ENCODE measurements around the gene SMAD5. TPM values are rescaled to one million over a fixed set of nuclear protein-coding genes. Genes with fewer than 3 reads are reported as not detected.

The SMAD5 gene
- total RNA-seq, 1 experiment from 2014 or later, result 64.3 TPM

DNA sequence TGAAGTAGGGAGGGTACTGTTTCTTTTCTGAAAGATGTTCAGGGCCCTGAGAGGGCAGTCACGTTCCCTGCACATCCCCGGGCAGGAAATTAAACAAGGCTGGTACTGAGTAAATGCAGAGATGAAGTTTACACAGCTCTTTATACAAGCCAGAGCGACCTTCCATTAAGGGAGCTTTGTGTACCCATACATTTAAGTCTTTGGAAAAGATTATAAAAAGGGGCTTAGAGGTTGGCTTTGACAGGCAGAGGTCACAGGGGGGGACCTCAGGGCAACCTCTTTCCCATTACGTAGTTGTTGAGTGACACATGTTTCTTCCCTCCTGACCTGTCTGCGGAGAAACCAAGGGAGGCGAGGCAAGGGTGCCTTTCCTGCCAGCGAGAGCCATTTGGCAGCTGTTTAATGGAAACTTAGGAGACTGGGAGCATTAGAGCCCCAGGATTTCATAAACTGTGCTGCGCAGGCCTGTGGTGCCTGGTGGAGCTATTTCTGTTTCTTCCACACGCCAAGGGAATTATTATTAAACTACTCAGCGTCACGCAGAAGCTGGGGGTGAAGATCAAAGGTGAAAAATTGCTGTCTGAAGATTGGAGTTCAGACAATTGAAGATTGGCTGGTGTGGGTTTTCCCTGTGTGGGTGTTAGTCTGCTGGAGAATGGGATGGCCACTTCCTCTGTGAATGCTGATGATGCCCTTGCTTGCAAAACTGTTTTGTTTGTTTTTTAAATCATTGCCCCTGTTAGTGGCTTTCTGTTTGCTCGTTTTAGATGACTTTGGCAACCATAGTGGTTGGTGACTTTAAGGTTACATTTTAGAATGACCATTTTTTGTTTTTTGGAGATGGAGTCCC is 63.6 kb downstream of the SMAD5 start:
- TF ChIP-seq RAD21 (IDR thresholded peaks at IDR 0.05; ENCODE audit: low read depth) (no peak), EGR1 (IDR thresholded peaks at IDR 0.05; ENCODE audit: low read depth) (no peak), ZNF274 (IDR thresholded peaks at IDR 0.05; ENCODE audit: low read depth, low read length) (no peak), FOSL1 (IDR thresholded peaks at IDR 0.05; ENCODE audit: low read depth) (no peak)
- TF ChIP-seq, protein P1, sequence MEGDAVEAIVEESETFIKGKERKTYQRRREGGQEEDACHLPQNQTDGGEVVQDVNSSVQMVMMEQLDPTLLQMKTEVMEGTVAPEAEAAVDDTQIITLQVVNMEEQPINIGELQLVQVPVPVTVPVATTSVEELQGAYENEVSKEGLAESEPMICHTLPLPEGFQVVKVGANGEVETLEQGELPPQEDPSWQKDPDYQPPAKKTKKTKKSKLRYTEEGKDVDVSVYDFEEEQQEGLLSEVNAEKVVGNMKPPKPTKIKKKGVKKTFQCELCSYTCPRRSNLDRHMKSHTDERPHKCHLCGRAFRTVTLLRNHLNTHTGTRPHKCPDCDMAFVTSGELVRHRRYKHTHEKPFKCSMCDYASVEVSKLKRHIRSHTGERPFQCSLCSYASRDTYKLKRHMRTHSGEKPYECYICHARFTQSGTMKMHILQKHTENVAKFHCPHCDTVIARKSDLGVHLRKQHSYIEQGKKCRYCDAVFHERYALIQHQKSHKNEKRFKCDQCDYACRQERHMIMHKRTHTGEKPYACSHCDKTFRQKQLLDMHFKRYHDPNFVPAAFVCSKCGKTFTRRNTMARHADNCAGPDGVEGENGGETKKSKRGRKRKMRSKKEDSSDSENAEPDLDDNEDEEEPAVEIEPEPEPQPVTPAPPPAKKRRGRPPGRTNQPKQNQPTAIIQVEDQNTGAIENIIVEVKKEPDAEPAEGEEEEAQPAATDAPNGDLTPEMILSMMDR (IDR thresholded peaks at IDR 0.05 in 2 of 3, conservative IDR thresholded peaks at IDR 0.05 in 1 of 3; ENCODE audit: borderline replicate concordance in 1 of 3, insufficient read depth in 1 of 3, low read depth in 2 of 3, low read length in 2 of 3), result no peak
- TF ChIP-seq, protein P2, sequence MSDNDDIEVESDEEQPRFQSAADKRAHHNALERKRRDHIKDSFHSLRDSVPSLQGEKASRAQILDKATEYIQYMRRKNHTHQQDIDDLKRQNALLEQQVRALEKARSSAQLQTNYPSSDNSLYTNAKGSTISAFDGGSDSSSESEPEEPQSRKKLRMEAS (IDR thresholded peaks at IDR 0.05), result no peak
- TF ChIP-seq, protein P3, sequence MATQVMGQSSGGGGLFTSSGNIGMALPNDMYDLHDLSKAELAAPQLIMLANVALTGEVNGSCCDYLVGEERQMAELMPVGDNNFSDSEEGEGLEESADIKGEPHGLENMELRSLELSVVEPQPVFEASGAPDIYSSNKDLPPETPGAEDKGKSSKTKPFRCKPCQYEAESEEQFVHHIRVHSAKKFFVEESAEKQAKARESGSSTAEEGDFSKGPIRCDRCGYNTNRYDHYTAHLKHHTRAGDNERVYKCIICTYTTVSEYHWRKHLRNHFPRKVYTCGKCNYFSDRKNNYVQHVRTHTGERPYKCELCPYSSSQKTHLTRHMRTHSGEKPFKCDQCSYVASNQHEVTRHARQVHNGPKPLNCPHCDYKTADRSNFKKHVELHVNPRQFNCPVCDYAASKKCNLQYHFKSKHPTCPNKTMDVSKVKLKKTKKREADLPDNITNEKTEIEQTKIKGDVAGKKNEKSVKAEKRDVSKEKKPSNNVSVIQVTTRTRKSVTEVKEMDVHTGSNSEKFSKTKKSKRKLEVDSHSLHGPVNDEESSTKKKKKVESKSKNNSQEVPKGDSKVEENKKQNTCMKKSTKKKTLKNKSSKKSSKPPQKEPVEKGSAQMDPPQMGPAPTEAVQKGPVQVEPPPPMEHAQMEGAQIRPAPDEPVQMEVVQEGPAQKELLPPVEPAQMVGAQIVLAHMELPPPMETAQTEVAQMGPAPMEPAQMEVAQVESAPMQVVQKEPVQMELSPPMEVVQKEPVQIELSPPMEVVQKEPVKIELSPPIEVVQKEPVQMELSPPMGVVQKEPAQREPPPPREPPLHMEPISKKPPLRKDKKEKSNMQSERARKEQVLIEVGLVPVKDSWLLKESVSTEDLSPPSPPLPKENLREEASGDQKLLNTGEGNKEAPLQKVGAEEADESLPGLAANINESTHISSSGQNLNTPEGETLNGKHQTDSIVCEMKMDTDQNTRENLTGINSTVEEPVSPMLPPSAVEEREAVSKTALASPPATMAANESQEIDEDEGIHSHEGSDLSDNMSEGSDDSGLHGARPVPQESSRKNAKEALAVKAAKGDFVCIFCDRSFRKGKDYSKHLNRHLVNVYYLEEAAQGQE (IDR thresholded peaks at IDR 0.05; ENCODE audit: low read depth), result no peak
- intact Hi-C loops (cut with micrococcal nuclease), result no loop called here
- ChIA-PET POLR2A (no interaction called here), CTCF (no interaction called here), RAD21 (ENCODE audit: low non-redundant PET in 1 of 2, low total read pairs in 2 of 2, uncharacterized antibody in 2 of 2, unreplicated experiment in 2 of 2) (no interaction called here)
- no peaks in the 10 kb centered on the region for H3K9me3 ChIP-seq (ENCODE audit: control insufficient read depth in 1 of 2, insufficient read depth in 1 of 2, low read depth in 1 of 2, low read length in 2 of 2)
- no peaks in the 10 kb centered on the region for H4K20me1 ChIP-seq (ENCODE audit: insufficient read depth)
- no TSS peak for BruUV-seq (replicated peaks)
- no peak overlapping the region for H3K4me3 ChIP-seq (replicated peaks in 1 of 2; ENCODE audit: low read depth in 1 of 2, low read length in 2 of 2)
- no peak overlapping the region for H3K27ac ChIP-seq (ENCODE audit: low read depth, low read length)
- H3K27me3 ChIP-seq (ENCODE audit: insufficient read depth, low read length), result no peaks in the 10 kb centered on the region
- no peak overlapping the region for H3K9ac ChIP-seq (ENCODE audit: low read length)
- H2AFZ ChIP-seq (ENCODE audit: low read depth, low read length, poor library complexity, severe bottlenecking), result no peak overlapping the region
- H3K4me2 ChIP-seq (ENCODE audit: low read length), result no peak overlapping the region
- no peaks in the 10 kb centered on the region for H3K36me3 ChIP-seq (ENCODE audit: control insufficient read depth in 1 of 2, insufficient read depth in 2 of 2, low read length in 2 of 2)
- peaks cover 0 to 12% of the 10 kb centered on the region in 2 experiments; a peak in 2 of 4 replicates for H3K4me1 ChIP-seq (ENCODE audit: control insufficient read depth in 1 of 2, insufficient read depth in 2 of 2, low read length in 2 of 2)
- H3K79me2 ChIP-seq (ENCODE audit: insufficient read depth, low read length), result no peaks in the 10 kb centered on the region
- DNase-seq (ENCODE audit: low read depth, low spot score) (no peak), ATAC-seq (no peak)
- H3K9me2 ChIP-seq (ENCODE audit: insufficient read depth), result no peaks in the 10 kb centered on the region
